ENCODE data around the gene TLR10. TPM values are rescaled to one million over a fixed set of nuclear protein-coding genes. Genes with fewer than 3 reads are reported as not detected.

Gene TLR10, protein sequence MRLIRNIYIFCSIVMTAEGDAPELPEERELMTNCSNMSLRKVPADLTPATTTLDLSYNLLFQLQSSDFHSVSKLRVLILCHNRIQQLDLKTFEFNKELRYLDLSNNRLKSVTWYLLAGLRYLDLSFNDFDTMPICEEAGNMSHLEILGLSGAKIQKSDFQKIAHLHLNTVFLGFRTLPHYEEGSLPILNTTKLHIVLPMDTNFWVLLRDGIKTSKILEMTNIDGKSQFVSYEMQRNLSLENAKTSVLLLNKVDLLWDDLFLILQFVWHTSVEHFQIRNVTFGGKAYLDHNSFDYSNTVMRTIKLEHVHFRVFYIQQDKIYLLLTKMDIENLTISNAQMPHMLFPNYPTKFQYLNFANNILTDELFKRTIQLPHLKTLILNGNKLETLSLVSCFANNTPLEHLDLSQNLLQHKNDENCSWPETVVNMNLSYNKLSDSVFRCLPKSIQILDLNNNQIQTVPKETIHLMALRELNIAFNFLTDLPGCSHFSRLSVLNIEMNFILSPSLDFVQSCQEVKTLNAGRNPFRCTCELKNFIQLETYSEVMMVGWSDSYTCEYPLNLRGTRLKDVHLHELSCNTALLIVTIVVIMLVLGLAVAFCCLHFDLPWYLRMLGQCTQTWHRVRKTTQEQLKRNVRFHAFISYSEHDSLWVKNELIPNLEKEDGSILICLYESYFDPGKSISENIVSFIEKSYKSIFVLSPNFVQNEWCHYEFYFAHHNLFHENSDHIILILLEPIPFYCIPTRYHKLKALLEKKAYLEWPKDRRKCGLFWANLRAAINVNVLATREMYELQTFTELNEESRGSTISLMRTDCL
- total RNA-seq (2011; cell fraction: chromatin; rRNA removed; ENCODE audit: low replicate concordance), result not detected in 2 replicates
- total RNA-seq (2011; cell fraction: nucleolus; rRNA removed), result not detected in 2 replicates
- not detected in 2 replicates for total RNA-seq (2011; cell fraction: nucleoplasm; rRNA removed)
- total RNA-seq (2014; rRNA removed), result 0.05 TPM in 1 of 2 replicates, not detected in the other
- total RNA-seq (2014; rRNA removed; fragmentation: Illumina TruSeq; extraction: Trizol), result not detected in 2 replicates
- not detected in 2 replicates for total RNA-seq (2015; rRNA removed; fragmentation: Illumina TruSeq; extraction: Trizol)
- total RNA-seq (2021), result not detected in 2 replicates
- polyA plus RNA-seq (2011; rRNA removed), result not detected in 2 replicates
- polyA plus RNA-seq (2011; cell fraction: cytosol; rRNA removed), result not detected in 2 replicates
- not detected in 2 replicates for polyA plus RNA-seq (2011; cell fraction: nucleus; rRNA removed)
- polyA plus RNA-seq (2012), result 0.17 TPM in 1 of 2 replicates, not detected in the other
- polyA plus RNA-seq (2014; fragmentation: Illumina TruSeq; extraction: Trizol), result not detected in 2 replicates
- polyA plus RNA-seq (2014; fragmentation: Nextera tagmentation; extraction: Ambion mirVana), result not detected
- polyA plus RNA-seq (2014; rRNA removed), result 0.03 TPM in 1 of 2 replicates, not detected in the other
- not detected in 2 replicates for polyA minus RNA-seq (2011; rRNA and poly(A)+ RNA removed)
- polyA minus RNA-seq (2011; cell fraction: cytosol; rRNA and poly(A)+ RNA removed), result not detected in 2 replicates
- polyA minus RNA-seq (2011; cell fraction: nucleus; rRNA and poly(A)+ RNA removed), result not detected in 2 replicates
- Bru-seq, nascent RNA, result not detected
- BruChase-seq, experiment 1, labeled RNA remaining after a 2-hour chase, result not detected
- BruChase-seq, experiment 2, labeled RNA remaining after a 6-hour chase, result percentile 8 among the genes with signal in this experiment
- long read RNA-seq, experiment 1, result 0 reads
- long read RNA-seq, experiment 2, result 0 reads
- long read RNA-seq, experiment 3, result 0 reads

DNA sequence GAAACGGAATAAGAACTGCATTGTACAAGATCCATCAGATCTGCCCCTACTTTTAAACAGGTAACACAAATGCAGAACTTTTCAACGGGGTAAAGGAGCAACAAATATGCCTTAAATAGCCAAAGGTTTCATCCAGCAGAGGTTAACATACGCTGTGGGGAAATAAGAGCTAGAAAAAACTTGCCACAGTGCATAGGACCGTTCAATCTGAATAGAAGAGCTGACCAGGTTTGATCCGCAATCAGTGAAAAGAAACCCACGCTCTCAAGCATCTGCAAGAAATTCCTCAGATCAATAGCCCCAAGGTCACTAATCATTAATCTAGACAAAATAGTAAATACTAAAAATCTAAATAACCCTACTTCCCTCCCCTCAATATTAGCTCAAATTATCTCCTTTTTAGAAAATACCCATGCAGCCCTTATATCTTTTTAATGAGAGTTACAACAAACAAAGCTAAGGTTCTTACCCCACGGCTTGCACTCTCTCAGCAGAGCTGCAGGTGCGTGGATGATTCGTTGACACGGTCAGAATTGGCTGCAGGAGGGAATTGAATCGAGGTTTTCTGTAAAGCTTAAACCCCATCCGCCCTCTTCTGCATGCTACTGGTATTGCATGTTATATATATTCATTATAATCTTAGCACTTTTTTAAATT, at the start of gene TLR10:
Gene TLR10, minus strand, starts transcription at position 539 of the 657 bp plus-strand sequence. CDS start 7,400 bp downstream, outside the sequence.
- in situ Hi-C loops (cut with MboI), result no loop called here
- DNase-seq (ENCODE audit: extremely low read depth in 1 of 4, low spot score in 3 of 4) (peak; percentile 39 to 60 (median 42)), FAIRE-seq (peak; percentile 85), ATAC-seq (peak; percentile 84)
- ChIA-PET CTCF (ENCODE audit: low intra/inter-chr PET ratio) (interaction anchor here (0.5 to 1.9 kb wide), 3 partner anchors 602 to 720 kb away, joined by 3 to 14 read pairs (median 5); no protein-coding TSS in a partner anchor), POLR2A (interaction anchor here (0.5 to 1.2 kb wide), 5 partner anchors 11 to 224 kb away, joined by 3 to 4 read pairs (median 3); no protein-coding TSS in a partner anchor)
- Histone ChIP-seq H3K9ac (ENCODE audit: insufficient read depth in 1 of 2, low read depth in 2 of 2, low read length in 2 of 2) (no peak within 1 kb of the TSS), H3K36me3 (ENCODE audit: control insufficient read depth, insufficient read depth, low read length) (no peaks in the 10 kb centered on the region), H3K4me3 (no peak within 1 kb of the TSS), H3K4me1 (replicated peaks in 1 of 2; ENCODE audit: control insufficient read depth in 2 of 2, insufficient read depth in 2 of 2, low read length in 2 of 2) (no peaks in the 10 kb centered on the region), H3K27me3 (ENCODE audit: control insufficient read depth in 2 of 2, insufficient read depth in 2 of 2, low read length in 2 of 2) (peaks cover 0 to 9% of the 10 kb centered on the region in 2 experiments; a peak in 3 of 5 replicates), H3K27ac (ENCODE audit: extremely low read depth, low read depth, low read length) (no peak within 1 kb of the TSS), H4K20me1 (replicated peaks; ENCODE audit: control insufficient read depth, insufficient read depth, low read length) (no peaks in the 10 kb centered on the region), H3K4me2 (ENCODE audit: insufficient read depth, low read length) (no peak within 1 kb of the TSS), H3K79me2 (ENCODE audit: control insufficient read depth, insufficient read depth, low read length) (no peaks in the 10 kb centered on the region), H3K9me3 (replicated peaks; ENCODE audit: control insufficient read depth, insufficient read depth, low read depth, low read length) (no peaks in the 10 kb centered on the region), H2AFZ (ENCODE audit: low read depth, low read length) (no peak within 1 kb of the TSS), H3K9me1 (ENCODE audit: control insufficient read depth, insufficient read depth, low read length) (no peaks in the 10 kb centered on the region)
- intact Hi-C loops (cut with micrococcal nuclease), result loop anchor here (2.0 to 5.0 kb wide), 2 partner anchors 75 to 720 kb away; partner anchors contain the start of gene TLR6
- WGBS (ENCODE audit: insufficient coverage, low coverage, missing lambda C conversion rate), result 4% methylated on average over 12 of the region's 12 CpGs
- no TSS peak for BruUV-seq (replicated peaks)
- TF ChIP-seq REST (IDR thresholded peaks at IDR 0.05; ENCODE audit: borderline replicate concordance) (peak; percentile 47; the same call in 1 of the 2 replicates), REST (CRISPR knock-in tag; IDR thresholded peaks at IDR 0.05; ENCODE audit: low read depth) (no peak), CREB3 (tag; conservative IDR thresholded peaks at IDR 0.05; ENCODE audit: low read depth) (no peak), RAD21 (CRISPR knock-in tag; conservative IDR thresholded peaks at IDR 0.05 in 1 of 2, IDR thresholded peaks at IDR 0.05 in 1 of 2) (peak; percentile 60 to 71)

Data from K562 (cell line).